SW 1271 (cell line): Measurements from ENCODE around the gene ADORA2A.

Experiments used
- DNase-seq, 2 experiments: peaks; one replicate each; lab custom pipeline; 2025; lab: John Stamatoyannopoulos, UW

ADORA2A gene

GRCh38 chr22:24418786-24419474 lies 8.5 kb upstream of the ADORA2A start:
- no peak for DNase-seq

- DNase-seq = no peak
These were observed 7.9 kb upstream of the ADORA2A start for GRCh38 chr22:24419475-24419850.

GRCh38 chr22:24420072-24420976 lies 7.1 kb upstream of the ADORA2A start:
- no peak for DNase-seq

GRCh38 chr22:24420977-24421343 lies 6.4 kb upstream of the ADORA2A start:
- no peak for DNase-seq

- no peak for DNase-seq
These were observed 5.9 kb upstream of the ADORA2A start for GRCh38 chr22:24421428-24421931.

- no peak for DNase-seq
These were observed 5.2 kb upstream of the ADORA2A start for GRCh38 chr22:24422102-24422665.

GRCh38 chr22:24423519-24424000 lies 3.8 kb upstream of the ADORA2A start:
- no peak for DNase-seq

GRCh38 chr22:24424001-24424900 lies 3.1 kb upstream of the ADORA2A start:
- DNase-seq = no peak

GRCh38 chr22:24424901-24425775 lies 2.3 kb upstream of the ADORA2A start:
- DNase-seq = no peak

- no peak for DNase-seq
These were observed 963 bp upstream of the ADORA2A start for GRCh38 chr22:24426436-24426835.

GRCh38 chr22:24426851-24427499 lies 424 bp upstream of the ADORA2A start:
- no peak for DNase-seq

GRCh38 chr22:24428751-24429410 lies 1.5 kb downstream of the ADORA2A start:
- DNase-seq = no peak

GRCh38 chr22:24429411-24430365 lies 2.3 kb downstream of the ADORA2A start:
- no peak for DNase-seq

- no peak for DNase-seq
These were observed 3.3 kb downstream of the ADORA2A start for GRCh38 chr22:24430431-24431308.

GRCh38 chr22:24431309-24432034 lies 4.1 kb downstream of the ADORA2A start:
- DNase-seq = no peak

GRCh38 chr22:24432059-24432853 lies 4.9 kb downstream of the ADORA2A start:
- DNase-seq = no peak
